Keratinocyte (primary cell): ENCODE measurements around the gene CCNY. TPM values are rescaled to one million over a fixed set of nuclear protein-coding genes. Genes with fewer than 3 reads are reported as not detected.

Experiments
- DNase-seq: peaks from one replicate; pipeline ENCODE4 v3.0.0-alpha.2; 2011; ENCODE audit warnings: low read depth, missing footprints, low spot score
- FAIRE-seq: peaks from 2 replicates; lab custom pipeline; 2011; peaks lifted over from hg19 to GRCh38; lab: Jason Lieb, UNC
- H2AFZ ChIP-seq: 2 replicates; pipeline ENCODE4 v1.6.0; 2012; ENCODE audit warnings: low read length, control low read depth, inconsistent platforms; ENCODE audit not compliant: control insufficient read depth
- H3K27ac ChIP-seq: 2 replicates; pipeline ENCODE4 v1.5.1; 2011; ENCODE audit warnings: low read length; ENCODE audit not compliant: control insufficient read depth, insufficient read depth
- H3K27me3 ChIP-seq: 3 replicates; pipeline ENCODE4 v1.6.0; 2011; ENCODE audit warnings: low read length; ENCODE audit not compliant: control insufficient read depth, insufficient read depth; ENCODE audit errors: extremely low read depth
- H3K36me3 ChIP-seq, 2 experiments: 2 replicates in 1 of 2; 3 replicates in 1 of 2; pipeline ENCODE4 v1.5.1; 2011; ENCODE audit warnings: low read length in 2 of 2, mild to moderate bottlenecking in 1 of 2; ENCODE audit not compliant: control insufficient read depth in 2 of 2, insufficient read depth in 2 of 2; ENCODE audit errors: extremely low read depth in 1 of 2
- H3K4me1 ChIP-seq: 3 replicates; pipeline ENCODE4 v1.5.1; 2011; ENCODE audit warnings: low read length; ENCODE audit not compliant: control insufficient read depth, insufficient read depth; ENCODE audit errors: extremely low read depth
- H3K4me2 ChIP-seq: 3 replicates; pipeline ENCODE4 v1.6.0; 2011; ENCODE audit warnings: low read depth, low read length; ENCODE audit not compliant: control insufficient read depth, insufficient read depth; ENCODE audit errors: extremely low read depth
- H3K4me3 ChIP-seq, 3 experiments: fragments of 200-600 bp in 1 of 3; sonication (generic) in 1 of 3; 2 replicates in 2 of 3; 3 replicates in 1 of 3; pipeline ENCODE4 v1.5.1; 2011 to 2016; ENCODE audit warnings: low read length in 3 of 3, mild to moderate bottlenecking in 3 of 3, control low read depth in 2 of 3, inconsistent platforms in 1 of 3, low read depth in 1 of 3, mixed read lengths in 1 of 3, mixed run types in 1 of 3, moderate library complexity in 1 of 3; ENCODE audit not compliant: control insufficient read depth in 2 of 3, insufficient read depth in 2 of 3; ENCODE audit errors: extremely low read depth in 1 of 3
- H3K79me2 ChIP-seq: 2 replicates; pipeline ENCODE4 v1.6.0; 2012; ENCODE audit warnings: low read length; ENCODE audit not compliant: control insufficient read depth, insufficient read depth
- H3K9ac ChIP-seq: 3 replicates; pipeline ENCODE4 v1.6.0; 2011; ENCODE audit warnings: low read length; ENCODE audit not compliant: control insufficient read depth, insufficient read depth; ENCODE audit errors: extremely low read depth
- H3K9me1 ChIP-seq: 3 replicates; pipeline ENCODE4 v1.6.0; 2011; ENCODE audit warnings: low read length; ENCODE audit not compliant: control insufficient read depth, insufficient read depth; ENCODE audit errors: extremely low read depth
- H3K9me3 ChIP-seq: 2 replicates; pipeline ENCODE4 v1.5.1; 2012; ENCODE audit warnings: low read depth, low read length; ENCODE audit not compliant: control insufficient read depth
- H4K20me1 ChIP-seq: 3 replicates; pipeline ENCODE4 v1.6.0; 2011; ENCODE audit warnings: low read length; ENCODE audit not compliant: control insufficient read depth, insufficient read depth; ENCODE audit errors: extremely low read depth
- CTCF ChIP-seq, 3 experiments: IDR thresholded peaks in 1 of 3; conservative IDR thresholded peaks in 1 of 3; optimal IDR thresholded peaks in 1 of 3; 2 replicates in 2 of 3; 3 replicates in 1 of 3; pipeline versions ENCODE3 to v1.5.1; 2011; ENCODE audit warnings: low read length in 3 of 3, mild to moderate bottlenecking in 3 of 3, moderate library complexity in 2 of 3, control low read depth in 1 of 3, inconsistent platforms in 1 of 3; ENCODE audit not compliant: insufficient read depth in 2 of 3; ENCODE audit errors: extremely low read depth in 1 of 3
- EZH2 ChIP-seq: IDR thresholded peaks from one replicate; pipeline ENCODE4 v1.6.1; 2012; ENCODE audit warnings: inconsistent platforms, mild to moderate bottlenecking, low read length, moderate library complexity
- dilution Hi-C: fragments of 300-500 bp; cut with MboI; formaldehyde crosslinking; loops from one replicate; pipeline ENCODE4 v1.7.0; 2020; ENCODE audit warnings: low sequenced_read_pairs; ENCODE audit not compliant: extremely low pct_ligation_motif_present
- polyA plus RNA-seq, 5 experiments: library from polyadenylated mRNA; depleted of rRNA in 3 of 5; stranded (reverse) in 3 of 5; stranded (forward) in 1 of 5; unstranded in 1 of 5; fragments of >200 nt; gene quantifications; 1 replicate in 1 of 5; 2 replicates in 3 of 5; 3 replicates in 1 of 5; pipeline versions ENCODE4 v1.2.1 to v1.2.3, GENCODE V29; 2011 to 2012; ENCODE audit warnings: missing spikeins in 2 of 5, low read depth in 1 of 5, low replicate concordance in 1 of 5

CCNY gene
- polyA plus RNA-seq, 1 donor (not counting 4 experiments of a cell fraction or from before 2014, with no cell fraction given), result 58.9 TPM

GRCh38 chr10:35552650-35553342 is 216.5 kb downstream of the CCNY start:
- dilution Hi-C loops, result no loop called here
- H4K20me1 ChIP-seq, result no peaks in the 10 kb centered on the region
- H3K9me3 ChIP-seq, result no peaks in the 10 kb centered on the region
- no peak for DNase-seq
- no peaks in the 10 kb centered on the region for H3K27me3 ChIP-seq
- H3K9ac ChIP-seq, result no peak overlapping the region
- H3K9me1 ChIP-seq, result no peaks in the 10 kb centered on the region
- FAIRE-seq, result no peak
- no peak overlapping the region for H3K27ac ChIP-seq
- no peak overlapping the region for H2AFZ ChIP-seq
- H3K4me2 ChIP-seq, result no peak overlapping the region
- no peak for TF ChIP-seq CTCF (optimal IDR thresholded peaks at IDR 0.05 in 1 of 3, IDR thresholded peaks at IDR 0.05 in 1 of 3, conservative IDR thresholded peaks at IDR 0.05 in 1 of 3; ENCODE audit: extremely low read depth in 1 of 3, insufficient read depth in 2 of 3, low read length in 3 of 3)
- TF ChIP-seq EZH2, result no peak
- H3K36me3 ChIP-seq, result peaks cover 5 to 15% of the 10 kb centered on the region in 2 experiments
- no peak overlapping the region for H3K4me3 ChIP-seq
- peaks cover 2% of the 10 kb centered on the region for H3K79me2 ChIP-seq
- peaks cover under 1% of the 10 kb centered on the region for H3K4me1 ChIP-seq

GRCh38 chr10:35554036-35554435 is 217.7 kb downstream of the CCNY start:
- Histone ChIP-seq H3K9ac (no peak overlapping the region), H3K79me2 (peaks cover 2% of the 10 kb centered on the region), H3K36me3 (peaks cover 5 to 15% of the 10 kb centered on the region in 2 experiments), H3K9me1 (no peaks in the 10 kb centered on the region), H3K4me3 (no peak overlapping the region), H3K27me3 (no peaks in the 10 kb centered on the region), H3K4me2 (no peak overlapping the region), H4K20me1 (no peaks in the 10 kb centered on the region), H3K27ac (no peak overlapping the region), H2AFZ (no peak overlapping the region), H3K4me1 (no peaks in the 10 kb centered on the region), H3K9me3 (no peaks in the 10 kb centered on the region)
- dilution Hi-C loops, result no loop called here
- no peak for DNase-seq
- no peak for TF ChIP-seq EZH2
- TF ChIP-seq CTCF (optimal IDR thresholded peaks at IDR 0.05 in 1 of 3, IDR thresholded peaks at IDR 0.05 in 1 of 3, conservative IDR thresholded peaks at IDR 0.05 in 1 of 3; ENCODE audit: extremely low read depth in 1 of 3, insufficient read depth in 2 of 3, low read length in 3 of 3), result no peak
- no peak for FAIRE-seq
